ENCODE data around the gene TLR5.

GRCh38 chr1:223142269-223142668 lies 779 bp downstream of the TLR5 start:
- TF ChIP-seq ZNF70 (CRISPR knock-in tag; IDR thresholded peaks at IDR 0.05) (no peak), ZFP3 (CRISPR knock-in tag; IDR thresholded peaks at IDR 0.05) (no peak), POU6F1 (CRISPR knock-in tag; IDR thresholded peaks at IDR 0.05; ENCODE audit: borderline replicate concordance, low read depth) (no peak), RARB (CRISPR knock-in tag; IDR thresholded peaks at IDR 0.05) (no peak), PATZ1 (CRISPR knock-in tag; IDR thresholded peaks at IDR 0.05; ENCODE audit: borderline replicate concordance) (no peak), SNAI2 (CRISPR knock-in tag; IDR thresholded peaks at IDR 0.05) (no peak)
